Naive thymus-derived CD8-positive, alpha-beta T cell (primary cell): ENCODE results near the gene MAN1B1. TPM values are rescaled to one million over a fixed set of nuclear protein-coding genes. Genes with fewer than 3 reads are reported as not detected.
A peak's percentile ranks its signal among the peaks of the same experiment; 100 is the strongest.

ENCODE experiments used
- ATAC-seq, 2 donors: fragments of 150-1000 bp; cut with Tn5 transposase in 1 of 2; sonication (Bioruptor Pico), chemical (Tn5 transposase) in 1 of 2; 1 replicate in 1 of 2; 2 replicates in 1 of 2; pipeline ENCODE4 v1.10.0; 2021; ENCODE audit warnings: mild to moderate bottlenecking in 2 of 2, moderate library complexity in 2 of 2
- POLR2A ChIA-PET: fragments of 350-600 bp; sonication (Branson Sonifier 250); formaldehyde crosslinking; loops from one replicate; lab custom pipeline; 2021; ENCODE audit warnings: antibody characterized with exemption; lab: Charles Lee
- DNase-seq, 10 donors: peaks; one replicate each; pipeline versions ENCODE4 v3.0.0 to v3.0.0-alpha.2; 2020 to 2022
- H3K27ac Mint-ChIP-seq, 10 donors: one replicate each; pipeline ENCODE4 v1.8.0; 2020 to 2022; ENCODE audit warnings: mild to moderate bottlenecking in 10 of 10, mixed read lengths in 10 of 10, moderate library complexity in 4 of 10, inconsistent platforms in 1 of 10
- H3K27me3 Mint-ChIP-seq, 5 donors: one replicate each; pipeline ENCODE4 v1.8.0; 2021 to 2022; ENCODE audit warnings: mixed read lengths in 5 of 5
- H3K36me3 Mint-ChIP-seq, 3 donors: one replicate each; pipeline ENCODE4 v1.8.0; 2020 to 2022; ENCODE audit warnings: mixed read lengths in 3 of 3, mild to moderate bottlenecking in 2 of 3, inconsistent platforms in 1 of 3
- H3K4me1 Mint-ChIP-seq, 4 donors: one replicate each; pipeline ENCODE4 v1.8.0; 2021 to 2022; ENCODE audit warnings: mixed read lengths in 4 of 4
- H3K4me3 Mint-ChIP-seq, 10 donors: one replicate each; pipeline ENCODE4 v1.8.0; 2020 to 2022; ENCODE audit warnings: mild to moderate bottlenecking in 10 of 10, mixed read lengths in 10 of 10, moderate library complexity in 6 of 10, inconsistent platforms in 1 of 10
- H3K9me3 Mint-ChIP-seq, 9 donors: one replicate each; pipeline ENCODE4 v1.8.0; 2020 to 2022; ENCODE audit warnings: mixed read lengths in 9 of 9, mild to moderate bottlenecking in 3 of 9, inconsistent platforms in 1 of 9, moderate library complexity in 1 of 9
- polyA plus RNA-seq, 3 donors: library from polyadenylated mRNA; unstranded; fragments of 300-500 nt; fragmentation: Illumina TruSeq; gene quantifications; one replicate each; pipeline ENCODE4 v1.2.3, GENCODE V29; 2021
- total RNA-seq, 8 experiments: library from RNA in 2 of 8; stranded (reverse) in 2 of 8; gene quantifications; one replicate each; pipeline ENCODE4 v1.2.3 and lab custom pipeline; 2021 to 2026

MAN1B1 gene
- total and polyA plus RNA-seq, 5 experiments from 2014 or later: 30.6 to 73.2 (median 46.6) TPM

- Mint-ChIP-seq H3K36me3 (peaks cover 0 to 16% (median 0%) of the 10 kb centered on the region in 3 donors), H3K27me3 (no peaks in the 10 kb centered on the region), H3K9me3 (no peaks in the 10 kb centered on the region), H3K27ac (peak overlapping the region in 1 of 10 donors; percentile 62), H3K4me1 (peaks cover 10 to 29% (median 22%) of the 10 kb centered on the region in 4 donors), H3K4me3 (no peak overlapping the region)
- DNase-seq: no peak
- no peak for ATAC-seq
- POLR2A ChIA-PET: interaction anchor here (0.9 to 6.7 kb wide), 2 partner anchors 13 to 14 kb away, joined by 3 to 73 read pairs; partner anchors contain the start of gene SAPCD2
These were observed 3.9 kb upstream of the MAN1B1 start for GRCh38 chr9:137082925-137083290.

GRCh38 chr9:137083394-137084004, 3.3 kb upstream of the MAN1B1 start:
- ATAC-seq (no peak), DNase-seq (no peak)
- H3K9me3 Mint-ChIP-seq: no peaks in the 10 kb centered on the region
- no peaks in the 10 kb centered on the region for H3K27me3 Mint-ChIP-seq
- POLR2A ChIA-PET: interaction anchor here (6.7 kb wide), 1 partner anchor 14 kb away, joined by 73 read pairs; the partner anchor contains the start of gene SAPCD2
- peaks cover 15 to 32% (median 27%) of the 10 kb centered on the region in 4 donors for H3K4me1 Mint-ChIP-seq
- peak overlapping the region in 1 of 10 donors; percentile 15 for H3K4me3 Mint-ChIP-seq
- H3K27ac Mint-ChIP-seq: peak overlapping the region in 3 of 10 donors; percentile 15 to 46 (median 34)
- peaks cover 0 to 16% (median 0%) of the 10 kb centered on the region in 3 donors for H3K36me3 Mint-ChIP-seq

- peak overlapping the region in 1 of 10 donors; percentile 49 for H3K27ac Mint-ChIP-seq
- H3K4me1 Mint-ChIP-seq: peaks cover 20 to 38% (median 36%) of the 10 kb centered on the region in 4 donors
- H3K27me3 Mint-ChIP-seq: no peaks in the 10 kb centered on the region
- POLR2A ChIA-PET: interaction anchor here (1.0 to 6.7 kb wide), 2 partner anchors 15 to 282 kb away, joined by 3 to 73 read pairs; partner anchors contain the start of gene SAPCD2
- DNase-seq: no peak
- peaks cover 0 to 22% (median 0%) of the 10 kb centered on the region in 3 donors for H3K36me3 Mint-ChIP-seq
- no peak for ATAC-seq
- peak overlapping the region in 2 of 10 donors; percentile 18 to 32 for H3K4me3 Mint-ChIP-seq
- no peaks in the 10 kb centered on the region for H3K9me3 Mint-ChIP-seq
These were observed 2.3 kb upstream of the MAN1B1 start for GRCh38 chr9:137084526-137084925.

GRCh38 chr9:137085920-137086530, 760 bp upstream of the MAN1B1 start:
- Mint-ChIP-seq H3K4me1 (peaks cover 21 to 41% (median 36%) of the 10 kb centered on the region in 4 donors), H3K9me3 (no peaks in the 10 kb centered on the region), H3K36me3 (peaks cover 0 to 29% (median 0%) of the 10 kb centered on the region in 3 donors), H3K27ac (peak overlapping the region; percentile 89 to 98 (median 96)), H3K27me3 (no peaks in the 10 kb centered on the region), H3K4me3 (peak overlapping the region; percentile 80 to 97 (median 92))
- DNase-seq (peak in 2 of 10 donors; percentile 18 to 32), ATAC-seq (peak; percentile 4 to 10)
- POLR2A ChIA-PET: interaction anchor here (0.7 to 6.7 kb wide), 30 partner anchors 10 to 553 kb away, joined by 3 to 73 read pairs (median 5); partner anchors contain the start of genes ANAPC2, CYSRT1, NELFB and NPDC1

- Mint-ChIP-seq H3K27ac (peak overlapping the region; percentile 59 to 96 (median 94)), H3K36me3 (peaks cover 0 to 32% (median 1%) of the 10 kb centered on the region in 3 donors), H3K27me3 (no peaks in the 10 kb centered on the region), H3K9me3 (no peaks in the 10 kb centered on the region), H3K4me1 (peaks cover 21 to 41% (median 37%) of the 10 kb centered on the region in 4 donors), H3K4me3 (peak overlapping the region; percentile 79 to 97 (median 88))
- no peak for DNase-seq
- ATAC-seq: peak in 1 of 2 donors; percentile 0
- POLR2A ChIA-PET: interaction anchor here (0.6 to 6.7 kb wide), 28 partner anchors 9 to 604 kb away, joined by 3 to 73 read pairs (median 4); partner anchors contain the start of genes ANAPC2, CYSRT1, MRPL41 and NELFB
These were observed 682 bp downstream of the MAN1B1 start for GRCh38 chr9:137087409-137087925.

- H3K36me3 Mint-ChIP-seq: peaks cover 0 to 39% (median 6%) of the 10 kb centered on the region in 3 donors
- no peaks in the 10 kb centered on the region for H3K27me3 Mint-ChIP-seq
- DNase-seq (no peak), ATAC-seq (no peak)
- peak overlapping the region; percentile 79 to 97 (median 88) for H3K4me3 Mint-ChIP-seq
- POLR2A ChIA-PET: interaction anchor here (0.8 to 6.7 kb wide), 8 partner anchors 8 to 153 kb away, joined by 3 to 73 read pairs (median 13); partner anchors contain the start of genes CYSRT1, SAPCD2, TPRN and TUBB4B
- H3K4me1 Mint-ChIP-seq: peaks cover 21 to 41% (median 37%) of the 10 kb centered on the region in 4 donors
- H3K9me3 Mint-ChIP-seq: no peaks in the 10 kb centered on the region
- H3K27ac Mint-ChIP-seq: peak overlapping the region; percentile 59 to 96 (median 94)
These were observed 1.3 kb downstream of the MAN1B1 start for GRCh38 chr9:137088121-137088520.

- H3K4me1 Mint-ChIP-seq: peaks cover 21 to 38% (median 35%) of the 10 kb centered on the region in 4 donors
- H3K4me3 Mint-ChIP-seq: peak overlapping the region in 1 of 10 donors; percentile 37
- peak overlapping the region in 6 of 10 donors; percentile 28 to 84 (median 75) for H3K27ac Mint-ChIP-seq
- no peak for DNase-seq
- POLR2A ChIA-PET: interaction anchor here (1.6 to 6.7 kb wide), 3 partner anchors 13 to 20 kb away, joined by 5 to 73 read pairs (median 35); partner anchors contain the start of genes SAPCD2 and UAP1L1
- H3K36me3 Mint-ChIP-seq: peaks cover 0 to 44% (median 6%) of the 10 kb centered on the region in 3 donors
- ATAC-seq: no peak
- no peaks in the 10 kb centered on the region for H3K9me3 Mint-ChIP-seq
- no peaks in the 10 kb centered on the region for H3K27me3 Mint-ChIP-seq
These were observed 2.6 kb downstream of the MAN1B1 start for GRCh38 chr9:137089232-137089947.

- Mint-ChIP-seq H3K27me3 (no peaks in the 10 kb centered on the region), H3K27ac (peak overlapping the region; percentile 91 to 97 (median 97)), H3K4me3 (peak overlapping the region; percentile 81 to 90 (median 87)), H3K4me1 (peaks cover 7 to 21% (median 17%) of the 10 kb centered on the region in 4 donors), H3K36me3 (peaks cover 0 to 42% (median 6%) of the 10 kb centered on the region in 3 donors), H3K9me3 (no peaks in the 10 kb centered on the region)
- peak; percentile 77 to 93 (median 88) for DNase-seq
- POLR2A ChIA-PET: interaction anchor here (0.6 to 2.9 kb wide), 20 partner anchors 9 to 686 kb away, joined by 3 to 63 read pairs (median 4); partner anchors contain the start of genes ANAPC2, DPP7, FBXW5 and MAN1B1
- ATAC-seq: peak; percentile 99
These were observed 9.1 kb downstream of the MAN1B1 start for GRCh38 chr9:137095664-137096517.

- H3K4me1 Mint-ChIP-seq: peaks cover 7 to 21% (median 15%) of the 10 kb centered on the region in 4 donors
- POLR2A ChIA-PET: interaction anchor here (0.5 to 2.9 kb wide), 7 partner anchors 10 to 396 kb away, joined by 3 to 63 read pairs (median 6); partner anchors contain the start of genes DPP7, MAN1B1, RNF224 and TUBB4B
- H3K27ac Mint-ChIP-seq: peak overlapping the region; percentile 91 to 97 (median 97)
- H3K4me3 Mint-ChIP-seq: peak overlapping the region in 7 of 10 donors; percentile 15 to 90 (median 54)
- DNase-seq (no peak), ATAC-seq (no peak)
- no peaks in the 10 kb centered on the region for H3K27me3 Mint-ChIP-seq
- H3K36me3 Mint-ChIP-seq: peaks cover 0 to 34% (median 6%) of the 10 kb centered on the region in 3 donors
- H3K9me3 Mint-ChIP-seq: no peaks in the 10 kb centered on the region
These were observed 10.2 kb downstream of the MAN1B1 start for GRCh38 chr9:137096785-137097546.

GRCh38 chr9:137097761-137098462, 11.1 kb downstream of the MAN1B1 start:
- Mint-ChIP-seq H3K27ac (peak overlapping the region in 9 of 10 donors; percentile 22 to 97 (median 91)), H3K4me1 (peaks cover 7 to 21% (median 15%) of the 10 kb centered on the region in 4 donors), H3K27me3 (no peaks in the 10 kb centered on the region), H3K36me3 (peaks cover 0 to 26% (median 0%) of the 10 kb centered on the region in 3 donors), H3K4me3 (no peak overlapping the region), H3K9me3 (no peaks in the 10 kb centered on the region)
- ATAC-seq (no peak), DNase-seq (no peak)
- POLR2A ChIA-PET: interaction anchor here (0.6 to 2.9 kb wide), 4 partner anchors 11 to 302 kb away, joined by 3 to 63 read pairs (median 12); partner anchors contain the start of genes DPP7 and MAN1B1
